Panc1 (cell line): ENCODE results near the gene CTNND2. TPM values are rescaled to one million over a fixed set of nuclear protein-coding genes. Genes with fewer than 3 reads are reported as not detected.
A peak's percentile ranks its signal among the peaks of the same experiment; 100 is the strongest.

Source experiments
- ATAC-seq: fragments of 200-7000 bp; cut with Tn5 transposase; 2 replicates; pipeline ENCODE4 v1.9.1; 2020; ENCODE audit warnings: mild to moderate bottlenecking, moderate library complexity
- BruUV-seq: library from RNA; stranded (reverse); fragments of 400-500 nt; replicated peaks from 2 replicates; lab custom pipeline; 2021; lab: Mats Ljungman, UMichigan
- CTCF ChIA-PET: fragments of 300-600 bp; sonication (Branson Sonifier 250); formaldehyde crosslinking; loops from one replicate; lab custom pipeline; 2022; ENCODE audit warnings: antibody characterized with exemption; lab: Charles Lee
- POLR2A ChIA-PET: fragments of 300-600 bp; sonication (Branson Sonifier 250); formaldehyde crosslinking; loops from one replicate; lab custom pipeline; 2022; ENCODE audit warnings: antibody characterized with exemption; lab: Charles Lee
- DNase-seq: peaks from one replicate; pipeline ENCODE4 v3.0.0-alpha.2; 2010; ENCODE audit warnings: low read depth, low spot score
- H3K27ac ChIP-seq: 2 replicates; pipeline ENCODE4 v1.5.1; 2011; ENCODE audit warnings: mild to moderate bottlenecking, low read length, inconsistent platforms
- H3K27me3 ChIP-seq: fragments of 200-500 bp; sonication (Bioruptor generic); 2 replicates; pipeline ENCODE4 v1.6.0; 2014; ENCODE audit warnings: low read length, inconsistent platforms; ENCODE audit not compliant: control insufficient read depth, insufficient read depth
- H3K36me3 ChIP-seq: fragments of 200-500 bp; sonication (Bioruptor generic); 2 replicates; pipeline ENCODE4 v1.5.1; 2014; ENCODE audit warnings: inconsistent platforms, mild to moderate bottlenecking, low read length, moderate library complexity; ENCODE audit not compliant: control insufficient read depth, insufficient read depth
- H3K4me1 ChIP-seq: 2 replicates; pipeline ENCODE4 v1.5.1; 2011; ENCODE audit warnings: inconsistent platforms, mild to moderate bottlenecking, low read length, moderate library complexity; ENCODE audit not compliant: control insufficient read depth, insufficient read depth
- H3K4me3 ChIP-seq, 2 experiments: 2 replicates each; pipeline ENCODE4 v1.5.1; 2011 to 2012; ENCODE audit warnings: low read depth in 2 of 2, low read length in 2 of 2, mild to moderate bottlenecking in 2 of 2, inconsistent platforms in 1 of 2, moderate library complexity in 1 of 2
- H3K9me3 ChIP-seq: fragments of 200-500 bp; sonication (Bioruptor generic); 2 replicates; pipeline ENCODE4 v1.5.1; 2014; ENCODE audit warnings: low read depth, mild to moderate bottlenecking, inconsistent platforms, low read length, moderate library complexity; ENCODE audit not compliant: control insufficient read depth, insufficient read depth
- POLR2AphosphoS5 ChIP-seq: IDR thresholded peaks from 2 replicates; pipeline ENCODE4 v1.6.1; 2012; ENCODE audit warnings: mild to moderate bottlenecking, low read depth, low read length, moderate library complexity
- SIN3A ChIP-seq: IDR thresholded peaks from 2 replicates; pipeline ENCODE4 v1.6.1; 2012; ENCODE audit warnings: low read depth, mild to moderate bottlenecking, low read length, moderate library complexity, borderline replicate concordance; ENCODE audit not compliant: insufficient read depth
- TCF7L2 ChIP-seq: IDR thresholded peaks from 2 replicates; pipeline ENCODE4 v1.6.1; 2011; ENCODE audit warnings: mild to moderate bottlenecking, low read depth, low read length, inconsistent platforms
- in situ Hi-C: cut with HindIII; loops from 2 replicates; pipeline ENCODE4 v1.10.0; 2016; ENCODE audit warnings: low sequenced_read_pairs, low pct_unique_long_range_greater_than_20kb
- intact Hi-C: fragments of 100-400 bp; cut with micrococcal nuclease; formaldehyde crosslinking; loops from one replicate; pipeline ENCODE4 v1.10.0; 2022; ENCODE audit not compliant: unreplicated experiment
- total RNA-seq: library from RNA; stranded (reverse); gene quantifications from one replicate; pipeline ENCODE4 v1.2.1, GENCODE V29; 2021; ENCODE audit not compliant: unreplicated experiment
- TF ChIP-seq, protein P1 (sequence below): fragments of 450-650 bp; IDR thresholded peaks from 2 replicates; pipeline ENCODE4 v1.5.1; 2017; ENCODE audit warnings: mild to moderate bottlenecking
- TF ChIP-seq, protein P2 (sequence below), 2 experiments: IDR thresholded peaks; 2 replicates each; pipeline ENCODE4 v1.6.1; 2011 to 2012; ENCODE audit warnings: low read depth in 2 of 2, control low read depth in 1 of 2, low read length in 1 of 2, mild to moderate bottlenecking in 1 of 2, moderate library complexity in 1 of 2; ENCODE audit not compliant: insufficient read depth in 1 of 2

CTNND2 gene
- total RNA-seq, 1 experiment from 2014 or later = 1.0 TPM

DNA sequence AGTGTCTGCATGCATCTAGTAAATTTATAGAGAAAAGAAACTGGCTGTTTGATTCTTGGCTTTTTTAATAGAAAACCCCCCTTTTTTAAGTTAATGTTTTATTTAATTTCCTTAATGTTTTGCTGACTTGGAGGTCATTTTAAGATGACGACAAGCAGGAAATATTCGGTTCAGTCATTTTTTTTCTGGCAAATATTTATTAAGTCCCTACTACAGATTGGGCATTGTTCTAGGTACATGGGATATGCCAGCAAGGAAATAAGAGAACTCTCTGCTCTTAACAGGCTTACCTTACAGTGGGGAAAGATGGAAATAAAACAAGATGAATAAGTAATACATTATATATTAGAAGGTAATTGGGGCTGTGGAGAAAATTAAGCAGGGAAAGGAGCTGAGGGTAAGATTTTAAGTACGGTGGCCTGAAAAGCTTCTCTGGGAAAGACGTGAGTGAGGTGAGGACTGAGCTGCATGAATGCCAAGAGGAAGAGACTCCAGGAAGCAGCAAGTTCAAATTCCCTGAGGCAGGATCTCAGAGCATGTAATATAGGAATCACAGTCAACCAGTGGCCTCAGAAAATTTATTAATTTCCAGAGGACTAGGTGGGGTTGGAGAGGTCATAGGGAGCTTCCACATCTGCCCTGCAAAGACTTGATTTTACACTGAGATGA is 827.2 kb downstream of the CTNND2 start:
- Histone ChIP-seq H3K4me3 (no peak overlapping the region), H3K4me1 (no peaks in the 10 kb centered on the region), H3K27ac (no peak overlapping the region), H3K9me3 (no peaks in the 10 kb centered on the region), H3K36me3 (no peaks in the 10 kb centered on the region), H3K27me3 (peaks cover 22% of the 10 kb centered on the region)
- in situ Hi-C loops (no loop called here), intact Hi-C loops (no loop called here)
- no peak for DNase-seq
- no TSS peak for BruUV-seq
- ChIA-PET POLR2A (no interaction called here), CTCF (no interaction called here)
- no peak for ATAC-seq
- TF ChIP-seq, protein P1, sequence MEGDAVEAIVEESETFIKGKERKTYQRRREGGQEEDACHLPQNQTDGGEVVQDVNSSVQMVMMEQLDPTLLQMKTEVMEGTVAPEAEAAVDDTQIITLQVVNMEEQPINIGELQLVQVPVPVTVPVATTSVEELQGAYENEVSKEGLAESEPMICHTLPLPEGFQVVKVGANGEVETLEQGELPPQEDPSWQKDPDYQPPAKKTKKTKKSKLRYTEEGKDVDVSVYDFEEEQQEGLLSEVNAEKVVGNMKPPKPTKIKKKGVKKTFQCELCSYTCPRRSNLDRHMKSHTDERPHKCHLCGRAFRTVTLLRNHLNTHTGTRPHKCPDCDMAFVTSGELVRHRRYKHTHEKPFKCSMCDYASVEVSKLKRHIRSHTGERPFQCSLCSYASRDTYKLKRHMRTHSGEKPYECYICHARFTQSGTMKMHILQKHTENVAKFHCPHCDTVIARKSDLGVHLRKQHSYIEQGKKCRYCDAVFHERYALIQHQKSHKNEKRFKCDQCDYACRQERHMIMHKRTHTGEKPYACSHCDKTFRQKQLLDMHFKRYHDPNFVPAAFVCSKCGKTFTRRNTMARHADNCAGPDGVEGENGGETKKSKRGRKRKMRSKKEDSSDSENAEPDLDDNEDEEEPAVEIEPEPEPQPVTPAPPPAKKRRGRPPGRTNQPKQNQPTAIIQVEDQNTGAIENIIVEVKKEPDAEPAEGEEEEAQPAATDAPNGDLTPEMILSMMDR = no peak
- TF ChIP-seq POLR2AphosphoS5 = no peak
- TF ChIP-seq SIN3A = no peak
- TF ChIP-seq, protein P2, sequence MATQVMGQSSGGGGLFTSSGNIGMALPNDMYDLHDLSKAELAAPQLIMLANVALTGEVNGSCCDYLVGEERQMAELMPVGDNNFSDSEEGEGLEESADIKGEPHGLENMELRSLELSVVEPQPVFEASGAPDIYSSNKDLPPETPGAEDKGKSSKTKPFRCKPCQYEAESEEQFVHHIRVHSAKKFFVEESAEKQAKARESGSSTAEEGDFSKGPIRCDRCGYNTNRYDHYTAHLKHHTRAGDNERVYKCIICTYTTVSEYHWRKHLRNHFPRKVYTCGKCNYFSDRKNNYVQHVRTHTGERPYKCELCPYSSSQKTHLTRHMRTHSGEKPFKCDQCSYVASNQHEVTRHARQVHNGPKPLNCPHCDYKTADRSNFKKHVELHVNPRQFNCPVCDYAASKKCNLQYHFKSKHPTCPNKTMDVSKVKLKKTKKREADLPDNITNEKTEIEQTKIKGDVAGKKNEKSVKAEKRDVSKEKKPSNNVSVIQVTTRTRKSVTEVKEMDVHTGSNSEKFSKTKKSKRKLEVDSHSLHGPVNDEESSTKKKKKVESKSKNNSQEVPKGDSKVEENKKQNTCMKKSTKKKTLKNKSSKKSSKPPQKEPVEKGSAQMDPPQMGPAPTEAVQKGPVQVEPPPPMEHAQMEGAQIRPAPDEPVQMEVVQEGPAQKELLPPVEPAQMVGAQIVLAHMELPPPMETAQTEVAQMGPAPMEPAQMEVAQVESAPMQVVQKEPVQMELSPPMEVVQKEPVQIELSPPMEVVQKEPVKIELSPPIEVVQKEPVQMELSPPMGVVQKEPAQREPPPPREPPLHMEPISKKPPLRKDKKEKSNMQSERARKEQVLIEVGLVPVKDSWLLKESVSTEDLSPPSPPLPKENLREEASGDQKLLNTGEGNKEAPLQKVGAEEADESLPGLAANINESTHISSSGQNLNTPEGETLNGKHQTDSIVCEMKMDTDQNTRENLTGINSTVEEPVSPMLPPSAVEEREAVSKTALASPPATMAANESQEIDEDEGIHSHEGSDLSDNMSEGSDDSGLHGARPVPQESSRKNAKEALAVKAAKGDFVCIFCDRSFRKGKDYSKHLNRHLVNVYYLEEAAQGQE (IDR thresholded peaks at IDR 0.05; ENCODE audit: insufficient read depth in 1 of 2, low read depth in 2 of 2, low read length in 1 of 2) = no peak
- TF ChIP-seq TCF7L2 = no peak

DNA sequence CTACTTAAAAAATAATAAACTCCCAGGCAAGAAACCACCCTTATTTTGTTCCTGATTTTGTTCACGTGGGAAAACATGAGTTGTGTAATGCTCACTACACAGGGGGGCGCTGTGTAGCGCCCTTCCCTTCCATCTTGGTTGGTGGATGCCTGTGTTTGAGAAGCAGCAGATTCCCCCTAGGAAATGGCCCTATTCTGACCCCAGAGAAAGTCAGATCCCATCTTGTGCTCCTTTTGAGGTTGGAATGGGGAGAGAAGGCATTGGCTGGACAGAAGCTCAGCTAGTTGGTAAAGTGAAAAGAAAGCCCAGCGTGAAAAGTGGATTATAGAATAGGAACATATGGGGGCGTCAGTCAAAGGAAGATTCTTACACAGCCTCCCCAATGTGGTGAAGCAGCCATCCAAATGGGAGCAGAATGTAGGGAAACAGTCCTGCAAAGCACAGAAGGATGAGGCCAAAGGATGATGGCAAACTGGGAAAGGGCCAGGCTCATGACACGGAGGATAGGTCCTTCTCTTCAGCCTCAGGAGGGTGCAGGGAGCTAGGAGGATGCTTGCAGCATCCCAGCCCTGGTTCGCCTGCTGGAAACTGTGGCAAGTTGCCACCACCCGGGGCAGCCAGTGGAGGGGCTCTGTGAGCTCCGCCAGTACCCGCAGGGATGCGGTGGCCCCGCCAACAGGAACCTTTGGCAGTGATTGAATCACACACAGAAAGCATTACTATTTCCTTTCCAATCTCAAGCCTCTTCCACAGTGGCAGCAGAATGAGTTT is 829.0 kb downstream of the CTNND2 start:
- CTCF ChIA-PET = interaction anchor here (0.5 kb wide), 1 partner anchor 412 kb away, joined by 4 read pairs; no protein-coding TSS in a partner anchor
- Histone ChIP-seq H3K4me3 (no peak overlapping the region), H3K36me3 (no peaks in the 10 kb centered on the region), H3K27ac (no peak overlapping the region), H3K27me3 (peaks cover 22% of the 10 kb centered on the region), H3K4me1 (no peaks in the 10 kb centered on the region), H3K9me3 (no peaks in the 10 kb centered on the region)
- DNase-seq (no peak), ATAC-seq (no peak)
- TF ChIP-seq, protein P1 = peak; percentile 26
- TF ChIP-seq TCF7L2 = no peak
- no TSS peak for BruUV-seq
- POLR2A ChIA-PET = no interaction called here
- intact Hi-C loops (no loop called here), in situ Hi-C loops (no loop called here)
